Liver (tissue), 9 donors: ENCODE measurements around the gene CDK15. TPM values are rescaled to one million over a fixed set of nuclear protein-coding genes. Genes with fewer than 3 reads are reported as not detected.
"Not testable (repeated sequence)": the region's sequence is repeated elsewhere in the genome, so short reads cannot be mapped to it uniquely, and the experiment has no call there.

Experiments
- DNase-seq: peaks from one replicate; pipeline ENCODE4 v3.0.0-alpha.2; 2017; ENCODE audit warnings: low spot score
- H3K27ac ChIP-seq, 2 donors: one replicate each; pipeline ENCODE4 v1.7.0; 2013; ENCODE audit warnings: inconsistent platforms in 2 of 2, low read length in 2 of 2, control low read depth in 1 of 2, low read depth in 1 of 2, mild to moderate bottlenecking in 1 of 2
- H3K27me3 ChIP-seq, 4 donors: one replicate each; pipeline versions ENCODE4 v1.6.1 to v1.7.0; 2013; ENCODE audit warnings: low read length in 3 of 4, inconsistent platforms in 1 of 4, mild to moderate bottlenecking in 1 of 4, moderate library complexity in 1 of 4; ENCODE audit not compliant: control insufficient read depth in 4 of 4, insufficient read depth in 4 of 4
- H3K36me3 ChIP-seq, 4 donors: one replicate each; pipeline versions ENCODE4 v1.6.1 to v1.7.0; 2013; ENCODE audit warnings: low read length in 3 of 4, mild to moderate bottlenecking in 3 of 4, low read depth in 1 of 4, moderate library complexity in 1 of 4; ENCODE audit not compliant: control insufficient read depth in 4 of 4, insufficient read depth in 3 of 4
- H3K4me1 ChIP-seq, 4 donors: one replicate each; pipeline versions ENCODE4 v1.6.1 to v1.7.0; 2013; ENCODE audit warnings: low read length in 3 of 4, mild to moderate bottlenecking in 3 of 4, moderate library complexity in 1 of 4; ENCODE audit not compliant: control insufficient read depth in 4 of 4, insufficient read depth in 4 of 4
- H3K4me3 ChIP-seq, 3 donors: one replicate each; pipeline versions ENCODE4 v1.6.1 to v1.7.0; 2013; ENCODE audit warnings: low read length in 3 of 3, control low read depth in 1 of 3, low read depth in 1 of 3, mild to moderate bottlenecking in 1 of 3
- H3K9ac ChIP-seq, 2 donors: one replicate each; pipeline ENCODE4 v1.7.0; 2013; ENCODE audit warnings: low read length in 2 of 2, mild to moderate bottlenecking in 2 of 2, moderate library complexity in 2 of 2, control low read depth in 1 of 2, low read depth in 1 of 2
- H3K9me3 ChIP-seq, 4 donors: one replicate each; pipeline versions ENCODE4 v1.6.1 to v1.7.0; 2013; ENCODE audit warnings: low read length in 3 of 4; ENCODE audit not compliant: control insufficient read depth in 4 of 4
- EGR1 ChIP-seq, 2 donors: IDR thresholded peaks; 2 replicates each; pipeline ENCODE4 v1.6.1; 2016 to 2018; ENCODE audit warnings: antibody characterized with exemption in 2 of 2, low read depth in 2 of 2
- FOXA2 ChIP-seq: IDR thresholded peaks from 2 replicates; pipeline ENCODE4 v1.6.1; 2016; ENCODE audit warnings: antibody characterized with exemption
- GABPA ChIP-seq, 2 donors: IDR thresholded peaks in 1 of 2; conservative IDR thresholded peaks in 1 of 2; 2 replicates each; pipeline ENCODE4 v1.6.1; 2016; ENCODE audit warnings: antibody characterized with exemption in 2 of 2, mild to moderate bottlenecking in 1 of 2, moderate library complexity in 1 of 2
- HNF4A ChIP-seq, 2 donors: conservative IDR thresholded peaks; 2 replicates each; pipeline ENCODE4 v1.6.1; 2016; ENCODE audit warnings: antibody characterized with exemption in 2 of 2, mild to moderate bottlenecking in 2 of 2
- HNF4G ChIP-seq: IDR thresholded peaks from 2 replicates; pipeline ENCODE4 v1.6.1; 2016; ENCODE audit warnings: antibody characterized with exemption
- JUND ChIP-seq, 2 donors: IDR thresholded peaks; 2 replicates each; pipeline ENCODE4 v1.6.1; 2016; ENCODE audit warnings: antibody characterized with exemption in 2 of 2
- RAD21 ChIP-seq, 2 donors: IDR thresholded peaks; 2 replicates each; pipeline ENCODE4 v1.6.1; 2016; ENCODE audit warnings: antibody characterized with exemption in 2 of 2, mild to moderate bottlenecking in 2 of 2
- RXRA ChIP-seq, 2 donors: IDR thresholded peaks; 2 replicates each; pipeline ENCODE4 v1.6.1; 2017 to 2018; ENCODE audit warnings: antibody characterized with exemption in 2 of 2, mild to moderate bottlenecking in 1 of 2
- SP1 ChIP-seq: IDR thresholded peaks from 2 replicates; pipeline ENCODE4 v1.6.1; 2018; ENCODE audit warnings: antibody characterized with exemption, mild to moderate bottlenecking
- TAF1 ChIP-seq: conservative IDR thresholded peaks from 2 replicates; pipeline ENCODE4 v1.6.1; 2016; ENCODE audit warnings: antibody characterized with exemption, mild to moderate bottlenecking
- YY1 ChIP-seq: IDR thresholded peaks from 2 replicates; pipeline ENCODE4 v1.6.1; 2016; ENCODE audit warnings: antibody characterized with exemption, mild to moderate bottlenecking
- WGBS: extraction: QIAGEN DNeasy Blood & Tissue Kit; methylation state at CpG from one replicate; pipeline ENCODE4 v1.1.7; 2013; 5-methylcytosine and 5-hydroxymethylcytosine counted together
- polyA plus RNA-seq, 2 donors: library from polyadenylated mRNA; stranded (reverse) in 1 of 2; unstranded in 1 of 2; fragments of 200-250 nt in 1 of 2; fragments of >200 nt in 1 of 2; fragmentation: Nextera tagmentation in 1 of 2; extraction: Ambion mirVana in 1 of 2; gene quantifications; one replicate each; pipeline versions ENCODE4 v1.2.1 to v1.2.3, GENCODE V29; 2013 to 2015
- total RNA-seq, 2 donors: library from RNA; depleted of rRNA; stranded (reverse); fragments of >200 nt; gene quantifications; one replicate each; pipeline ENCODE4 v1.2.3, GENCODE V29; 2014
- TF ChIP-seq, protein P1 (sequence below): IDR thresholded peaks from 2 replicates; pipeline ENCODE4 v1.6.1; 2016; ENCODE audit warnings: antibody characterized with exemption
- TF ChIP-seq, protein P2 (sequence below): IDR thresholded peaks from 2 replicates; pipeline ENCODE4 v1.6.1; 2016; ENCODE audit warnings: antibody characterized with exemption, mild to moderate bottlenecking
- TF ChIP-seq, protein P3 (sequence below): IDR thresholded peaks from 2 replicates; pipeline ENCODE4 v1.6.1; 2016; ENCODE audit warnings: antibody characterized with exemption
- TF ChIP-seq, protein P4 (sequence below): fragments of 150-350 bp; IDR thresholded peaks from 2 replicates; pipeline ENCODE4 v1.5.1; 2017; ENCODE audit warnings: improper control_type of control experiment, low read depth, low read length; ENCODE audit not compliant: missing input control
- TF ChIP-seq, protein P5 (sequence below): IDR thresholded peaks from 2 replicates; pipeline ENCODE4 v1.6.1; 2016; ENCODE audit warnings: antibody characterized with exemption
- donor health status: healthy.
- donor health status: healthy.
- donor health status: healthy.
- donor health status: healthy.
- donor health status: healthy.

Gene CDK15
- total and polyA plus RNA-seq, 4 donors = under 0.01 to 0.47 (median 0.06) TPM; not detected in 1

DNA sequence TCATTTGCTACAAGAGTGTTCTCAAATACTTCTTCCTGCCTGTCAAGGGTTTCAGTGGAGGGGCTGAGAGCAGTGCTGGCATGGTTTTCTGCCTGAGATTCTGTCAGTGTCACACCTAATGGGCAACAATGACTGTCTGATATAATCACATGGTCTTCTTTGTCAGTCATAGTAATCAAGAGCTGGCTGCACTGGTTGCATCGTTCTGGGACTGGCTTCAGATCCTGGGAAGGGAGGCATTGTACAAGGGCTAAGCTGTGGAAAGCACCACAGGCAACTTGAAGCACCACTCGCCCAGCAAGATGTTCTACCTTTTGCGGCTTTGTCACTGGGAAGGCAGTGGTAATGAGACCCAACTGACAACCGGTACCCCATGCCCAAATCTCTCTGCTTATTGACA is 45.2 kb upstream of the CDK15 start:
- H3K4me1 ChIP-seq = peaks cover 4 to 30% (median 21%) of the 10 kb centered on the region in 4 donors
- peaks cover 1 to 26% (median 15%) of the 10 kb centered on the region in 4 donors for H3K36me3 ChIP-seq
- H3K9ac ChIP-seq = no peak overlapping the region
- no peak overlapping the region for H3K27ac ChIP-seq
- H3K27me3 ChIP-seq = no peaks in the 10 kb centered on the region
- H3K9me3 ChIP-seq = no peaks in the 10 kb centered on the region
- no peak overlapping the region for H3K4me3 ChIP-seq
- TF ChIP-seq, protein P1, sequence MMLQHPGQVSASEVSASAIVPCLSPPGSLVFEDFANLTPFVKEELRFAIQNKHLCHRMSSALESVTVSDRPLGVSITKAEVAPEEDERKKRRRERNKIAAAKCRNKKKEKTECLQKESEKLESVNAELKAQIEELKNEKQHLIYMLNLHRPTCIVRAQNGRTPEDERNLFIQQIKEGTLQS = no peak
- TF ChIP-seq, protein P2, sequence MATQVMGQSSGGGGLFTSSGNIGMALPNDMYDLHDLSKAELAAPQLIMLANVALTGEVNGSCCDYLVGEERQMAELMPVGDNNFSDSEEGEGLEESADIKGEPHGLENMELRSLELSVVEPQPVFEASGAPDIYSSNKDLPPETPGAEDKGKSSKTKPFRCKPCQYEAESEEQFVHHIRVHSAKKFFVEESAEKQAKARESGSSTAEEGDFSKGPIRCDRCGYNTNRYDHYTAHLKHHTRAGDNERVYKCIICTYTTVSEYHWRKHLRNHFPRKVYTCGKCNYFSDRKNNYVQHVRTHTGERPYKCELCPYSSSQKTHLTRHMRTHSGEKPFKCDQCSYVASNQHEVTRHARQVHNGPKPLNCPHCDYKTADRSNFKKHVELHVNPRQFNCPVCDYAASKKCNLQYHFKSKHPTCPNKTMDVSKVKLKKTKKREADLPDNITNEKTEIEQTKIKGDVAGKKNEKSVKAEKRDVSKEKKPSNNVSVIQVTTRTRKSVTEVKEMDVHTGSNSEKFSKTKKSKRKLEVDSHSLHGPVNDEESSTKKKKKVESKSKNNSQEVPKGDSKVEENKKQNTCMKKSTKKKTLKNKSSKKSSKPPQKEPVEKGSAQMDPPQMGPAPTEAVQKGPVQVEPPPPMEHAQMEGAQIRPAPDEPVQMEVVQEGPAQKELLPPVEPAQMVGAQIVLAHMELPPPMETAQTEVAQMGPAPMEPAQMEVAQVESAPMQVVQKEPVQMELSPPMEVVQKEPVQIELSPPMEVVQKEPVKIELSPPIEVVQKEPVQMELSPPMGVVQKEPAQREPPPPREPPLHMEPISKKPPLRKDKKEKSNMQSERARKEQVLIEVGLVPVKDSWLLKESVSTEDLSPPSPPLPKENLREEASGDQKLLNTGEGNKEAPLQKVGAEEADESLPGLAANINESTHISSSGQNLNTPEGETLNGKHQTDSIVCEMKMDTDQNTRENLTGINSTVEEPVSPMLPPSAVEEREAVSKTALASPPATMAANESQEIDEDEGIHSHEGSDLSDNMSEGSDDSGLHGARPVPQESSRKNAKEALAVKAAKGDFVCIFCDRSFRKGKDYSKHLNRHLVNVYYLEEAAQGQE = no peak
- TF ChIP-seq, protein P3, sequence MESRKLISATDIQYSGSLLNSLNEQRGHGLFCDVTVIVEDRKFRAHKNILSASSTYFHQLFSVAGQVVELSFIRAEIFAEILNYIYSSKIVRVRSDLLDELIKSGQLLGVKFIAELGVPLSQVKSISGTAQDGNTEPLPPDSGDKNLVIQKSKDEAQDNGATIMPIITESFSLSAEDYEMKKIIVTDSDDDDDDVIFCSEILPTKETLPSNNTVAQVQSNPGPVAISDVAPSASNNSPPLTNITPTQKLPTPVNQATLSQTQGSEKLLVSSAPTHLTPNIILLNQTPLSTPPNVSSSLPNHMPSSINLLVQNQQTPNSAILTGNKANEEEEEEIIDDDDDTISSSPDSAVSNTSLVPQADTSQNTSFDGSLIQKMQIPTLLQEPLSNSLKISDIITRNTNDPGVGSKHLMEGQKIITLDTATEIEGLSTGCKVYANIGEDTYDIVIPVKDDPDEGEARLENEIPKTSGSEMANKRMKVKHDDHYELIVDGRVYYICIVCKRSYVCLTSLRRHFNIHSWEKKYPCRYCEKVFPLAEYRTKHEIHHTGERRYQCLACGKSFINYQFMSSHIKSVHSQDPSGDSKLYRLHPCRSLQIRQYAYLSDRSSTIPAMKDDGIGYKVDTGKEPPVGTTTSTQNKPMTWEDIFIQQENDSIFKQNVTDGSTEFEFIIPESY = no peak
- TF ChIP-seq GABPA (IDR thresholded peaks at IDR 0.05 in 1 of 2, conservative IDR thresholded peaks at IDR 0.05 in 1 of 2) = no peak
- TF ChIP-seq HNF4A (conservative IDR thresholded peaks at IDR 0.05) = no peak
- TF ChIP-seq RXRA (IDR thresholded peaks at IDR 0.05) = no peak
- TF ChIP-seq TAF1 = no peak
- TF ChIP-seq HNF4G = no peak
- no peak for TF ChIP-seq YY1
- TF ChIP-seq JUND (IDR thresholded peaks at IDR 0.05) = no peak
- no peak for TF ChIP-seq RAD21 (IDR thresholded peaks at IDR 0.05)
- TF ChIP-seq, protein P4, sequence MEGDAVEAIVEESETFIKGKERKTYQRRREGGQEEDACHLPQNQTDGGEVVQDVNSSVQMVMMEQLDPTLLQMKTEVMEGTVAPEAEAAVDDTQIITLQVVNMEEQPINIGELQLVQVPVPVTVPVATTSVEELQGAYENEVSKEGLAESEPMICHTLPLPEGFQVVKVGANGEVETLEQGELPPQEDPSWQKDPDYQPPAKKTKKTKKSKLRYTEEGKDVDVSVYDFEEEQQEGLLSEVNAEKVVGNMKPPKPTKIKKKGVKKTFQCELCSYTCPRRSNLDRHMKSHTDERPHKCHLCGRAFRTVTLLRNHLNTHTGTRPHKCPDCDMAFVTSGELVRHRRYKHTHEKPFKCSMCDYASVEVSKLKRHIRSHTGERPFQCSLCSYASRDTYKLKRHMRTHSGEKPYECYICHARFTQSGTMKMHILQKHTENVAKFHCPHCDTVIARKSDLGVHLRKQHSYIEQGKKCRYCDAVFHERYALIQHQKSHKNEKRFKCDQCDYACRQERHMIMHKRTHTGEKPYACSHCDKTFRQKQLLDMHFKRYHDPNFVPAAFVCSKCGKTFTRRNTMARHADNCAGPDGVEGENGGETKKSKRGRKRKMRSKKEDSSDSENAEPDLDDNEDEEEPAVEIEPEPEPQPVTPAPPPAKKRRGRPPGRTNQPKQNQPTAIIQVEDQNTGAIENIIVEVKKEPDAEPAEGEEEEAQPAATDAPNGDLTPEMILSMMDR = no peak
- TF ChIP-seq, protein P5, sequence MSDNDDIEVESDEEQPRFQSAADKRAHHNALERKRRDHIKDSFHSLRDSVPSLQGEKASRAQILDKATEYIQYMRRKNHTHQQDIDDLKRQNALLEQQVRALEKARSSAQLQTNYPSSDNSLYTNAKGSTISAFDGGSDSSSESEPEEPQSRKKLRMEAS = no peak
- no peak for TF ChIP-seq SP1
- TF ChIP-seq FOXA2 = no peak
- no peak for TF ChIP-seq EGR1 (IDR thresholded peaks at IDR 0.05; ENCODE audit: low read depth in 2 of 2)
- no peak for DNase-seq
- 94% methylated on average over 4 of the region's 4 CpGs for WGBS

DNA sequence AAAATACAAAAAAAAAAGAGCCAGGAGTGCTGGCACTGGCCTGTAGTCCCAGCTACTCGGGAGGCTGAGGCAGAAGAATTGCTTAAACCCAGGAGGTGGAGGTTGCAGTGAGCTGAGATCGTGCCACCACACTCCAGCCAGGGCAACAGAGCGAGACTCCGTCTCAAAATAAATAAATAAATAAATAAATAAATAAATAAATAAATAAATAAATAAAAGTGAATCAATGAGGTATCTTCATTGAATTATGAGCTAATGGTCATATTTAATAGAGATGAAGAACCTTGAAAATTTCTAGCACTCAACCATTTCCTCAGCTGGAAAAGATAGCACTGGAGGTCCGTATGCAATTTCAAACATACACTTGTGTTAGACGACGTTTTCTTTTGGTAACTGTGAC is 41.9 kb upstream of the CDK15 start:
- H3K4me3 ChIP-seq, H3K27ac ChIP-seq, DNase-seq, H3K9ac ChIP-seq, H3K9me3 ChIP-seq, H3K27me3 ChIP-seq: not testable (repeated sequence)
- H3K36me3 ChIP-seq = peaks cover 1 to 29% (median 16%) of the 10 kb centered on the region in 4 donors
- H3K4me1 ChIP-seq = peaks cover 0 to 12% (median 3%) of the 10 kb centered on the region in 4 donors
- WGBS = 97% methylated on average over 7 of the region's 7 CpGs
